ENCODE data around the gene ZBTB34.

ZBTB34 gene

DNA sequence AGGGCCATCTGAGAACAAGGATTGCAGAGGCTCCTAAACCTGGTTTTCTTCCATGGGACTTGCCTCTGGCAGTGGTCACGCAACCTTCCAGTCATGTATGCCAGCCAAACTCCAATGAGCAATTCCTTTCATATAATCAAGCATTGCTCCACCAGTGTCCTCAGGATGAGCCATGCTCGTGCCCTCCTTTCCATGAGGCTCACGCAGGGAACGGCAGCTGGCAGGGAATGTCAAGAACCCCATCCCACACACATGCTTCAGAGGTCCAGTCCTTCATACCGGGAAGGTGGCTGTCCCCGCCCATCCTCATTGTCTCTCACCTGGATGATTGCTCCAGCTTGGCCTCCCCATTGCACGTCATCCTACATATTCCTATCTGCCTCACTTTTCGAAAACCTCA lies 13.4 kb upstream of the ZBTB34 start:
- DNase-seq = no peak

DNA sequence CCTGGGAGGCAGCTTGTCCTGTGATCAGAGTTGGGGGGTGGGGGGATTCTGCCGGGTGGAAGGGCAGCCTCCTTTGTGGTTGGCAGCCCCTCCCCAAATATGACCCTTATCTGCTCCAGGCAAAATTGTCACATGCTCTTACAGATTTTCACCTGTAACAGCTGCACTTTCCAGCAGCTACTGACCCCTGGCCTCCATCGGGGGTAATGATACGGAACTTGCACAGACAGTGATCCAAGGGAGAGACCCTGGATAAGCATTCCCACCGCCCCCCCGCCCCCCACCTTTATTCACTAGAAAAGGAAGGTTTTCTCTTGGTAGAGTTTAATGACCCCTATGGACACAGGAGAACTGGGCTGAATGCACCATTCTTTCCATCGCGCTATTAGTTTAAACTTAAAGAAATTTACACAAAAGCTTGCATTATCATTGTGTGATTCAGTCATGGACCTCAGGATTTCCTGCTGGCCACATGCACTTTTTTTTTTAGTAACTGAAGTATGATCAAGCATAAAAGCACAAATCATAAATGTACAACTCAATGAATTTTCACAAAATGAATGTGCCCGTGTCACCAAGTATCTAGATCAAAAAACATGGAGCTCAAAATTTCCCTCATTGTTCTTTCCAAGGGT lies 10.7 kb upstream of the ZBTB34 start:
- no peak for DNase-seq

DNA sequence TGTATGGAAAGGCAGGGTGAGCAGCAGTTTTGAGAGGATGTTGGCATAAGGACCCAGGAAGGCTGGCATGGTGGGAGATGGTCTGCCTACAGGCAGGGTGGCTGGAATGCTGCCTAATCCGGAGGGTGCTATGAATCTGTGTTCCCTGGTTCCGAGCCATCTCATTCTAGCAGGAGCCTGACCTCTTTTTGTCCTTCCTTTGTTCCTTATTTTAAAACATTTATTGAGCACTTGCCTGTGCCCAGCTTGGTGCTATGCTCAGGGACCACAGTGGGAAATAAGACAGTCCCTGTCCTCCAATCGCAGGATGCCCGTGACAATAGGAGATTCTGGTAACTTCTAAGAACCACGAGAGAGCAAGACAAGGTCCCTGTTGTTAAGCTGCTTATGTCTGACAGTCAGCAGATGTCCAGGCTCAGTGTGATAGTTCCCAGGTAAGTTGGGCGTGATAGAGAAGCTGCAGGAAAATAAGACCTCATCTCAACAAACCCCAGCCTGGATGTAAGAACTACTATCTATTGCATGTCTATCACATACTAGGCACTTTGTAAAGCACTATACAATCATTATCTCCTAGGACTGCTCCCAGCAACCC lies 9.1 kb upstream of the ZBTB34 start:
- no peak for DNase-seq

DNA sequence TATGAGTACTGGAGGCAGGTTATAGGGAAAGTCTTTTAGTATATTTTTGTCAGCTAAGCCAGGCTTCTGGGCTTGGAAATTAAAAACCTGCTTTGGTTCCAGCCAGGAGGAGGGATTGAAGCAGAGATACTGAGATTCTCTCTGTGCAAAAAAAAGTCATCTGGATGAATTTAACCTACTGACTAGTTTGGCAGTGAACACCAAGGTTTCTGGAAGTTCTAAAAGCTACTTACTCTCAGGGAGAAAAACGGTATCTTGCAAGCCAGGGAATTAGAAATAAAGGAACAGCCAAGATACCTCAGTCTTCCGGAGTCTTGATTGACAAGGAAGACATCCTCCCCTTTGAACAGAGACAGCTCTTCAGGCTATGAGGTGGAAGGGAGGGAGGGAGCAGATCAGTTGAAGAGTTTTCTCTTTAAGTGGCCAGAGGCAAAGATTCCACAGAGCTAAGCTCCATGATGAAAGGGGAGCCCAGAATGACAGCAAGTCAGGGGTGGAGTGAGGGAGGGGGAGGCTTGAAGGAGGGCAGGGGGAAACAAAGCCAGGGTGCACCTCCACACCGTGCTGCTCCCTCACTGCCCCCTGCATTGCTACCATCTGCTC lies 8.3 kb upstream of the ZBTB34 start:
- DNase-seq = no peak

DNA sequence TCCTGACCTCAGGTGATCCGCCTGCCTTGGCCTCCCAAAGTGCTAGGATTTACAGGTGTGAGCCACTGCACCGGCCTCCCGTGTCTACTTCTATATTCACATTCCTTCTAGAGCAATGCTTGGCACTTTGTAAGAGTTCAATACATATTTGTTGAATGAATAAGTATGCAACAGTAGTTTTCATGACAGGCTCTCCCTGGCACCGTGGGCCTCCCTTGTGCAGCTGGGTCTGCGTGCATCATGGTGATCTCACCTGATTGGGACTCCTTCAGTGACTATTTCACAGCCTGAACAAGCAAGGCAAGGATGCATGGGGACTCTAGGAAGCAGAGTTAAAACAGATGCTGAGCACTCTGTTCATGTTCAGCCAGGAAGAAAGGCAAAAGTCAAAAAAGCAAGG lies 6.8 kb upstream of the ZBTB34 start:
- DNase-seq = no peak

DNA sequence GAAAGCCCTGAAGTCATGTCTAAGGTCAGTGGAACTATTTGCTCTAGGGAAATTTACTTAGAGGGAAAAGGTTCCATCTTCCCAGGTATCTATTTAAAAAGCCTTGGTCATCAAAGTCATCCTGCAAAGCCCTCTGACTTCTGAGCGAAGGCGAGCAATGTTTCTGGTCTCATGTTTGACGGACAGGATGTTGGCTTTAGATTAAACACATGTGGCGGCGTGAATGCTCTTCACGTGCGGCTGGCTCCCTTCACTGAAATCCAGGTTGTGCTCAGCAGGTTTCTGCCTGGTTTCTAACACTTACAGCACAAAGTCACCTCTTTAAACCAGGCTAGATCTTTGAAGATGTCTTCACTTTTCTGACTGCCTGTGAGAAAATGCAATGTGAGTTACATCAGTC lies 5.7 kb upstream of the ZBTB34 start:
- DNase-seq = no peak

DNA sequence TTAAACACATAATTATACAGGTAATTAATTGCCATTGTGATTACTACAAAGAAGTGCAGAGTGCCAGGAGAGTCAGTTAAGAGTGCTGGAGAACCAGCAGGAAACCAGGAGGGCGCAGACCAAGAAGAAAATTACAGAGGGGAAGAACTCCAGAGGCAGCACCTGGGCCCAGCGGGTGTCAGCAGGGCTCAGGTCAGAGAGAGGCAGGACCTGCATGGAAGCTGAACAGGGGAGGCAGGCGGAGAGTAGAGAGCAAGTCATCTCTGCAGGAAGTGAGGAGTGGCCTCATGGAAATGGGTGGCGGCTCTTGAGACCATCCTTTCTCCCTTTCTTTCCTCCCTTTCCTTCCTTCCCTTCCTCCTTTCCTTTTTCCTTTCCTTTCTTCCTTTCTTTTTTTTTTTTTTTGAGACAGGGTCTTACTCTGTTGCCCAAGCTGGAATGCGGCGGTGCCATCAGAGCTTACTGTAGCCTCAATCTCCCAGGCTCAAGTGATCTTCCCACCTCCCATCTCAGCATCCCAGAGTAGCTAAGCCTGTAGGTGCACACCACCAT lies 4.0 kb upstream of the ZBTB34 start:
- DNase-seq = no peak

DNA sequence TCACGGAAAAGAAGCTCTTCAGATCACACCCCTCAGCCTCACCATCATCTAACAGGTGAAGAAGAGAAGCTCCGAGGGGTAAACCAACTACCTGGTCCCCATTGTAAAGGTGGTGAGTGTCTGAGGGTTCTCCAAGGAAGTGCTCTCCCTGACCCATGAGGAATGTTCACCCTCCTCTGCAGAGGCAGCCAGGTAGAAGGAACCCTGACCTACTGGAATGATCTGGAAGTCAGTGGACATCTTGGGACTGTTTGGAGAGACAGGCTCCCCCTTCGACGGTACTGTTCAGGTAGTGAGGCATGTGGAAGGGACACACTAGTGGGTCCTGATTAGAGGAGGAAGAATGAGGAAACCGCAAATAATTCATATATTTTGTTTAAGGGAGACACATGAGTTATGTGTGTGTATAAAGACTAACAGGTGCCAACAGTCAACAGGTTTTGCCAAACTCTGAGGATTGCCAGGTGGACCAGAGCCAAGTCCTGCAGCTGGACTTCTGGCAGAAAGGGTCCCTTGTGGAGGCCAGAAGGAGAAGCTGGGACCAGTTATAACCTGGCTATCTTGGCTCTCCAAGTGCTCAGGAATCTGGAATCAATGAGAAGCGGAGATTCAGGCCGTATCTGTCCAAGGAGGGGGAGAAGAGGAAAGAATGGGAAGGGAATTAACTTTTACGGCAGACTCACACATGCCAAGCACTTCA lies 3.0 kb upstream of the ZBTB34 start:
- DNase-seq = peak; percentile 45

DNA sequence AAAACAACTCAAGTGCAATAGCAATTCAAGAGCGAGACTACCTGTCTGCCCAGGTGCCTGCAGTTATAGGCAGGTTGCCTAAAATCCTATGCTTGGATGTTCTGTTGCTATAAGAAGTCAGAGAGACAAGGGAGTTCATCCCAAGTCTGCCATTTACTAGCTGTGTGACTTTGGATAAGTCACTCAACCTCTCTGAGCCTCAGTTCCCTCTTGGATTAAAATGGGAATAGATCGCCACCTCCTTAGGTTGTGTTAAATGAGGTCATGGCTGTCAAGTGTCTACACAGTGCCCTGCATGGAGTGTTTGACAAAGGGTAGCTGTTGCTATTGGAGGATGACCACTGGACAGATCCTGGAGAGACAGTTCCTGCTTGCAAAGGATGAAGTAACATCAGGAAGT lies 1.3 kb upstream of the ZBTB34 start:
- DNase-seq = no peak

DNA sequence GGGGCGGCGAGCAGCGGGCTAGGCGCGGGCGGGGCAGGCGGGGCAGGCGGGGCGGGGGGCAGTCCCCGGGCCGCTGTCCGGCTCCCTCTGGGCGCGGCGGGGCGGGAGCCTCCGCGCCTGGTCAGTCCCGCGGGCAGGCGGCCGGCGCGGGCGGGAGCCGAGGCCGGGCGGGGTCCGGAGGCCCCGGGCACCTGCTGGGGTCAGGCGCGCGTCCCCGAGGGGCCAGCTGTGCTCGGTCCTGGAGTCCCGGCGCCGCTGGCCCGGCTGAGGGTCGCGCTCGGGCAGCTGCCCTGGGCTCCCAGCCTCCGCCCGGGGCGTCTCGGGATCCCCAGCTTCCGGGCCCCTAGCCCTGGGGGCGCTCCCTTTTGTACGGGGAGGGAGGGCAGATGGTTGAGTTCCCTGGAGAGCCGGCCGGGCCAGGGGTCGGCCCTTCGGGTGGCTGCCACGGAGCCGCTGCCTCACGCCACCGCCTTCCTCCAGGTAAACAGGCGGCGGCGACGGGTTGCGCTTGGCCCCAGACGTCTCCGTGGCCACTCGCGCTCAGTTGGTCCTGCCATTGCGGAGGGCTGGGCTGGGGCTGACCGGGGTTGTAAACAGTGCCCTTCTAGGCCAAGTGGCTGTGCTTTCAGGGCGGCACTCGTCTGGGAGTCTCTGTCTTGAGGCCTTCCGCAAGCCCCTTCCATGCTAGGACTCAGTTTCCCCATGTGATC lies 473 bp downstream of the ZBTB34 start:
- DNase-seq = no peak

DNA sequence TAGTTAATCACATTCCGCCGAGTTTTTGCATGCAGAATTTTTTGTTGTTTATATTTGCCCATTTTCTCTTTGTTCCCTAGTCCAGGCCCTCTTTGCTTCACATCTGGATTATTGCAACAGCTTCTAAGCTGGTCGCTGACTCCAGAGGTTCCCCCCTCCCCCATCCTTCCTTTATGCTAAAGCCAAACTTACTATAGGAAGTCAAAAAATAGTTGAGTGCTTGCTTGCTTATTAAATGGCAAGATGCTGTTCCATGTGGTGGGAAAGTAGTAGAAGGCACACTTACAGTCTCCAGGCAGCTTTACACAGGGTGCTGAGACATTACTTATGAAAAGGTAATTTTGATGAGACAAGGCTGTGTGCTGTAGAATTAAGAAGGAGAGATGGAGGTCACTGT lies 1.3 kb downstream of the ZBTB34 start:
- DNase-seq = no peak

DNA sequence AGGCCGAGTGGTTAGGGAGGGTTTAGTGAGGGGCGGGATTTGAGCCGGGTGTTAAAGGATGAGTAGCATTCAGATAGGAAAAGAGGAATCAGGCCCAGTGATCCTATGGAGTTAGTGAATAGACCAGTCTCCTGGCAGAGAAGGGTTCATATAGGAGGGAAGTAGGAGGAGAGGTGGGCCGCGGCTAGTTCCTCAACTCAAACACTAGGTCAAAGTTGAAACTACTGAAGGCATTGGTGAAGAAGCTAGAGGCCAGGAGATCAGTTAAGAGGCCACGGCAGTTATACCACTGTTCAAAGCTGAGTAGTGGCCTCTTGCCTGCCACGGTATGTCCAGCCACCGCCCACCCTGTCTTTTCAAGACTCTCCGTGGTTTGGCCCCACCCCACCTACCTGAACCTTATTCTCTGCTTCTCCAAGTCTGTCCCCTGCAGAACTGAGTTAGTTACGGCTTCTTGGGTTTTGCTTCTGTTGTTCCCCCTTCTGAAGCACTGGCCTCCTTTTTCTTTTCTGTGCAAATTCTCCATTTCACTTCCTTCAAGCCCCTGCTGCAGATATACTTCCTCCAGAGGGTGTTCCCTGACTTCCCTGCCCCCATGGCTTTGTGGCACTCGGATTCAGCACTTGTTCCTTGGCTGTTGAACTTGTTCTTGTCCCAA lies 1.8 kb downstream of the ZBTB34 start:
- DNase-seq = no peak

DNA sequence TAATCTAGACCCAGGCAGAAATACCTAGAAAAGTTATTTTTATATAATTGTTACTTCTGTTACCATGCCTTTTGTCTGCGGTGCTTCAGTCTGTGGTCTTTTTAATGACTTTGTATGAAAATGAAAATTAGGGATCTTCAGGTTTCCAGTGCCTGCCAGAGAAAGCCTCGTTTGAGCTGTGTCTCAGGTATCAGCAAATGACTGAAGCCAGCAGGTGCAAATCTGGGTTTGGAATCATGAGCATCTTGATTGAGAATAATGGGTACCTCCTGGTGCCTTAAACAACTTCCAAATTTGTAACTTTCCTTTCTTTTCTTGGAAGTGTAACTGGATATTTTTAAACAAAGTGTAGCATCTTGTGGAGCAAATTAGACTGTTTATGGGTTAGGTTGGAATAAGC lies 4.3 kb downstream of the ZBTB34 start:
- DNase-seq = no peak

DNA sequence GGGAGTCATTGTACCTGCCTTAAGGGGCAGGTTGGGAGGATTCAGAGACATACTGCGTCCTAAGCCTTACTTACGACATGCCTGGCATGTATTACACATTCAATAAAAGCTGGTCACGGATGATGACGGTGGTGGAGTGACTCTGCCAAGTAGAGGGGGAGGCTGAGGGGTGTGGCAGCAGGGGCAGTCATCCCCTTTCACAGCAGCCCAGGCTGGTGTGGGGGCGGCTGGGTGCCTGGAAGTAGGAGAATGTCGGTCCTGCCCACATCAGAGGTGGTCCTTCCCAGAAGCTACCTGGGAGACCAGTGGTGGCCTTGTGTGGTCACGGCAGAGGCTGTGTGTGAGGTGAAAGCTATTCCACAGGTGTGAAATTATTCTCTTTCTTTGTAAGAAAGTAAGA lies 8.9 kb downstream of the ZBTB34 start:
- DNase-seq = no peak

DNA sequence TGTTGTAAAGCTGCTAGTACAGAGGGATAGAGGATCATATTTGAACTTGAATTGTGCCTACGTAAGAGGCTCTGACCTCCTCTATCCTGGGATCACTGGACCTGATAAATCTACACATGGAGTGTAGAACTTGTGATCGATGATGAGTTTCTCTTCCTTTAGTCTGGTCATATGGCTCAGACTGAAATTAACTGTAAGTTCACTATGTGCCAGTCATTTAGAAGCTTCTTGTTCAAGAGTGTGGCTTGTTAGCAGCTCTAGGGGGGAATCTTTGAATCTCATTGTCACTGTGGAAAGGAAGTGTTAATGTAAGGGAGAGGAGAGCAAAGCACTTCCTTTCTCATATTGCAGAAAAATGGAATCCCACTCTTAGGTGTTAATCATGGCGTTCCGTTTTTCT lies 12.1 kb downstream of the ZBTB34 start:
- no peak for DNase-seq

DNA sequence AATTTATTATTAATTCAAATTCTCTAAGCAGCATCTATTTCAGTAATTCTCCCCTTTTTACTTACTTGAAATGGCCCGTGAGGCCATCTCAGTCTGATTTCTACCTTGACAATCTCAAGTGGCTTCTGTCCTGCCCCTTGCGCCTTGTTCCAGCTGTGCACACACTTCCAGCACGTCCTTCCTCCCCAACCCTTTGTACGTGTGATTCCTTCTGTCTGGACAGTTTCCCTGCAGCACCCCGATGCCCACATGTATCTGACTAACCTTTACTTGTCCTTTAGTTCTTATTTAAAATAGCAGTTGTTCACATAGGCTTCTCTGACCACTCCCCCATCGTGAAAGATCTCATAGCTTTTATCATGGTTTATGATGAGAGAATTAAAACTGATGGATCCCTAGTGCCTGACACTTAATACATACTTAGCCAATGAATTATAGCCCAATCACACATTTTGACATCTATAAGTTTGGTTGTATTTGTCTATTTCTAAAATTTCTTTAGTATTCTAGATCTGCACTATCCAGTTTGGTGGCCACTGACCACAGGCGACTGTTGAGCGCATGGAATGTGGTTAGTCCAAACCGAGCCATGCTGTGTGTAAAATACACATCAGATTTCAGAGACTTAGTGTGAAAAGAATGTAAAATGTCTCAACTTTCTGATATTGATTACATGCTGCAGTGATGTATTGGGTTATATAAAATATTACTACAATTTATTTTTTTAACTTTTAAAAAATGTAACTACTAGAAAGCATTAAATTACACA lies 14.3 kb downstream of the ZBTB34 start:
- DNase-seq = no peak

DNA sequence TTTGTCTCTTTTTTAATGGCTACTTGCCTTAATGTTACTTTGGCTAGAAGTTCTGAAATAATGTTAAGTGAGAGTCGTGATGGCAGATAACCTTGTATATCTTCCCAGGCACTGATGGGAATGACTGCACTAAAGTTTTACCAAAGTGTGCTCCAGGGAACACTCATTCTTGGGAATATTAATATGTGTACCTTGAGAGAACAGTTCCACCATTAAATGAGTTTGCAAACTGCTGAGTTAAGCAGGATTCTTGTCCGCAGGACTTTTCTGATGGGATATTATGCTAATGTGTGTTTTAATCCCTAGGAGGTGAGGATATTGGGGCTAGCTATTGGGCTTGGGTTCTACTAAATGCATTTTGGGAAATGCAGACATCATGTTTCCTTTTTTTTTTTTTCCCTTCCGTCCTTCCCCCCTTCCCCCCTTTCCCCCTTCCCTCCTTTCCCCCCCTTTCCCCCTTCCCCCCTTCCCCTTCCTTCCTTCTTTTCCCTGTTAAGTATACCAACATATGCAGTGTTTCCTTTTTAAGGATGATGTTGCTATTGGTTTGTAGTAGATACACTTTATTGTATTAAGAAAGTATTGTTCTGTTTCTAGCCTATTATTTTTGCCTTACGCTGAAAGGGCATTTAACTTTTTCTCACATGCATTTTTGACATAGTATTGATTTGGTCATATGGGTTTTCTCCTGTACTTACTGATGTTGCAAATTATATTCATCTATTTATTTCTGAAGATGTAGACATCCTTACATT lies 15.5 kb downstream of the ZBTB34 start:
- DNase-seq = no peak

DNA sequence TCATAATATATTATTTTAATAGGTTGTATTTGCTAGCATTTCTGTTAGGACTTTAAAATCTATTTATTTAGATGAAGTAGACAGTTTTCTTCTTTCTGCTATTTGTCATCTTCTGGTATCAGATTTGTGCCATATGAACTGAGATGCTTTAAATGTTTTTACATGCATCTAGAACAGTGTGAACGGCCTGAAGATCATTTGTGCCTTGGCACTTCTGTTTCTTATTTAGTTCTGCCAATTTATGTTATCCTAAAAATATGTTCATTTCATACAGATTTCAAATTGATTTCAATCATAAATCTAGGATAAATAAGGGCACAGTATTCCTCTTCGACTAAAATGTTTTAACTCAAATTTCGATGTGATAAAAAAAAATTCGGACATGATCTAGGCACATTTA lies 16.1 kb downstream of the ZBTB34 start:
- DNase-seq = no peak

DNA sequence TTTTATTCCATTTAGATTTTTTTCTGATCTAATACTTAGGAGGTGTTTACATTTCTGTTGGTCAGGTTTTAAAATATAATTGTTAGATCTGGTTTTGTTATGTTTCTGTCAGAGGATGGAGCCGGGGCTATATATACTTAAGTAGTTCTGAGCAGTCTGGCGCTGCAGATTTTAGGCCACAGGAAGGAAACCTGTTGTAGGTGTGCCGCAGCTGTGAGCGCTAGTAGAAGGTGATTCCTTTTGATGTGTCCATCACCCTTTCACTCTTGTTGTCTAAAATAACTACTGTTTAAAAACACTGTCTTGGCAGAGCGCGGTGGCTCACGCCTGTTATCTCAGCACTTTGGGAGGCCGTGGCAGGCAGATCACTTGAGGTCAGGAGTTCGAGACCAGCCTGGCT lies 17.0 kb downstream of the ZBTB34 start:
- DNase-seq = no peak

DNA sequence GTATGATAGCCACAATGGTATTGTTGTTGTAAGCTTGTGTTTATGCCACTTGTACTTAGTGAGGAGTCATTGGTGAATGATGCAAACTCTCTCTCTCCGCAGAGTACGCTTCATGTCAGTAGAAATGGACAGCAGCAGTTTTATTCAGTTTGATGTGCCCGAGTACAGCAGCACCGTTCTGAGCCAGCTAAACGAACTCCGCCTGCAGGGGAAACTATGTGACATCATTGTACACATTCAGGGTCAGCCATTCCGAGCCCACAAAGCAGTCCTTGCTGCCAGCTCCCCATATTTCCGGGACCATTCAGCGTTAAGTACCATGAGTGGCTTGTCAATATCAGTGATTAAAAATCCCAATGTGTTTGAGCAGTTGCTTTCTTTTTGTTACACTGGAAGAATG lies 18.8 kb downstream of the ZBTB34 start:
- no peak for DNase-seq
